Measurements from ENCODE around the gene METTL16. TPM values are rescaled to one million over a fixed set of nuclear protein-coding genes. Genes with fewer than 3 reads are reported as not detected.
A peak's percentile ranks its signal among the peaks of the same experiment; 100 is the strongest.

The METTL16 gene
- total and polyA plus RNA-seq, 9 of the 15 experiments (the other 6 are each of a cell fraction or from before 2014, with no cell fraction given) = 12.1 to 30.5 (median 19.8) TPM

GRCh38 chr17:2396568-2397246 is 115.0 kb downstream of the METTL16 start (continued):
- TF ChIP-seq SMC3 (conservative IDR thresholded peaks at IDR 0.05; ENCODE audit: insufficient read depth, low read depth, low read length) (no peak), ZNF518B (CRISPR knock-in tag; IDR thresholded peaks at IDR 0.05) (no peak), ZNF778 (CRISPR knock-in tag; IDR thresholded peaks at IDR 0.05) (no peak), ZNF717 (CRISPR knock-in tag; IDR thresholded peaks at IDR 0.05) (no peak), GMEB1 (CRISPR knock-in tag; IDR thresholded peaks at IDR 0.05) (no peak), NCOA4 (IDR thresholded peaks at IDR 0.05; ENCODE audit: partially characterized antibody) (no peak), GTF2F1 (IDR thresholded peaks at IDR 0.05; ENCODE audit: low read depth, low read length) (no peak), MITF (IDR thresholded peaks at IDR 0.05) (no peak), MAX (CRISPR knock-in tag; IDR thresholded peaks at IDR 0.05) (peak; percentile 55; the same call in 1 of the 2 replicates), E2F3 (CRISPR knock-in tag; IDR thresholded peaks at IDR 0.05) (no peak), MECOM (CRISPR knock-in tag; IDR thresholded peaks at IDR 0.05) (no peak), ZNF449 (CRISPR knock-in tag; IDR thresholded peaks at IDR 0.05) (no peak), SMAD4 (CRISPR knock-in tag; conservative IDR thresholded peaks at IDR 0.05) (0 out of 2 replicates have a peak, but pooled peaks have one; percentile 26), SP1 (CRISPR knock-in tag; IDR thresholded peaks at IDR 0.05) (peak; percentile 64), ZNF133 (CRISPR knock-in tag; IDR thresholded peaks at IDR 0.05) (no peak), ZNF282 (CRISPR knock-in tag; IDR thresholded peaks at IDR 0.05) (no peak), NFE2L1 (tag; IDR thresholded peaks at IDR 0.05; ENCODE audit: borderline replicate concordance, low read depth) (no peak), EP400 (IDR thresholded peaks at IDR 0.05) (no peak), ZZZ3 (IDR thresholded peaks at IDR 0.05) (no peak), PKNOX1 (IDR thresholded peaks at IDR 0.05) (peak; percentile 65)

All from K562 (cell line).